ENCODE data around the gene MYCN.

Gene MYCN

GRCh38 chr2:15931950-15932349 lies 8.4 kb upstream of the MYCN start:
- DNase-seq (ENCODE audit: low read depth), result no peak
- H3K4me3 ChIP-seq (ENCODE audit: low read depth, low read length), result no peak overlapping the region
- TF ChIP-seq CTCF (IDR thresholded peaks at IDR 0.05; ENCODE audit: control insufficient read depth, extremely low read depth, insufficient read depth), result no peak

- no peak for TF ChIP-seq CTCF (IDR thresholded peaks at IDR 0.05; ENCODE audit: control insufficient read depth, extremely low read depth, insufficient read depth)
Observed at GRCh38 chr2:15932394-15933183, 7.8 kb upstream of the MYCN start.

GRCh38 chr2:15933184-15933845 lies 7.0 kb upstream of the MYCN start:
- DNase-seq (ENCODE audit: low read depth), result no peak
- TF ChIP-seq CTCF (IDR thresholded peaks at IDR 0.05; ENCODE audit: control insufficient read depth, extremely low read depth, insufficient read depth), result no peak
- H3K4me3 ChIP-seq (ENCODE audit: low read depth, low read length), result no peak overlapping the region

More at GRCh38 chr2:15932394-15933183, 7.8 kb upstream of the MYCN start:
- H3K4me3 ChIP-seq (ENCODE audit: low read depth, low read length), result no peak overlapping the region
- no peak for DNase-seq (ENCODE audit: low read depth)

- no peak for DNase-seq (ENCODE audit: low read depth)
- H3K4me3 ChIP-seq (ENCODE audit: low read depth, low read length), result no peak overlapping the region
- no peak for TF ChIP-seq CTCF (IDR thresholded peaks at IDR 0.05; ENCODE audit: control insufficient read depth, extremely low read depth, insufficient read depth)
Observed at GRCh38 chr2:15934291-15934945, 5.9 kb upstream of the MYCN start.

- no peak for DNase-seq (ENCODE audit: low read depth)
- no peak for TF ChIP-seq CTCF (IDR thresholded peaks at IDR 0.05; ENCODE audit: control insufficient read depth, extremely low read depth, insufficient read depth)
- H3K4me3 ChIP-seq (ENCODE audit: low read depth, low read length), result no peak overlapping the region
Observed at GRCh38 chr2:15935189-15935588, 5.2 kb upstream of the MYCN start.

GRCh38 chr2:15935675-15936074 lies 4.7 kb upstream of the MYCN start:
- no peak for TF ChIP-seq CTCF (IDR thresholded peaks at IDR 0.05; ENCODE audit: control insufficient read depth, extremely low read depth, insufficient read depth)
- H3K4me3 ChIP-seq (ENCODE audit: low read depth, low read length), result no peak overlapping the region
- DNase-seq (ENCODE audit: low read depth), result no peak

Data from LNCaP clone FGC (cell line).